ENCODE results near the gene LCN15.
A peak's percentile ranks its signal among the peaks of the same experiment; 100 is the strongest.
"Not testable (repeated sequence)": the region's sequence is repeated elsewhere in the genome, so short reads cannot be mapped to it uniquely, and the experiment has no call there.

LCN15 gene

GRCh38 chr9:136793086-136793946, 29.0 kb upstream of the LCN15 start:
- no peak for DNase-seq

DNA sequence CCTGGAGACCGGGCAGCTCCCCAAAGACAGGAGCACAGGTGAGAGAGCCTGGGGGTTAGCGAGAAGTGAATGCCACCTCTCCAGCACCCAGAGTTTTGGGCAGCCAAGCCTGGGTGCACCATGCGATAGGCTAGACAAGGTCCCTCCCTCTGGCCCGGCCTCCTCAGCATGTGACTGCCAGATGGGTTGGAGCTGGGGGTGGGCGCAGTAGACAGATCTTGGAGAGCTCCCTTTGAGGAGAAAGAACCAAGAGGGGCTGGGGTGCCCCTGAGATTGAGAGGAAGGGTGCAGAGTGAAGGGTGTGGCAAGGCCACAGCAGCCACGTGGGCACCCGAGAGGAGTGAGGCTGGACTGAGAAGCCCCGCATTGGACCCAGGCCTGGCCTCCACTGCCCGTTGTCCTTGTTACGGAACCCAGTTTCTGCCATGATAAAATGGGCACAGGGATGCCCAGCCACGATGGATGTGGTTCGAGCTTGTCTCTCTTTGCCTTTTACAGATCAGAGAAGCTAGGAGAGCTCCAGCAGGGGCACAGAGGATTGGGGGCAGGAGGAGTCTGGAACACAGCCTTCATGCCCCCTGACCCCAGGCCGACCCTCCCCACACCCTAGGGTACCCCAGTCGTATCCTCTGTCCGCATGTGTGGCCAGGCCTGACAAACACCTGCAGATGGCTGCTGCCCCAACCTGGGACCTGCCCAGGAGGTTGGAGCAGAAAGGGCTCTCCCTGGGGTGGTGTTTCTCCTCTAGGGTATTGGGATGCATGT, 28.2 kb upstream of the LCN15 start:
- no peak for DNase-seq

DNA sequence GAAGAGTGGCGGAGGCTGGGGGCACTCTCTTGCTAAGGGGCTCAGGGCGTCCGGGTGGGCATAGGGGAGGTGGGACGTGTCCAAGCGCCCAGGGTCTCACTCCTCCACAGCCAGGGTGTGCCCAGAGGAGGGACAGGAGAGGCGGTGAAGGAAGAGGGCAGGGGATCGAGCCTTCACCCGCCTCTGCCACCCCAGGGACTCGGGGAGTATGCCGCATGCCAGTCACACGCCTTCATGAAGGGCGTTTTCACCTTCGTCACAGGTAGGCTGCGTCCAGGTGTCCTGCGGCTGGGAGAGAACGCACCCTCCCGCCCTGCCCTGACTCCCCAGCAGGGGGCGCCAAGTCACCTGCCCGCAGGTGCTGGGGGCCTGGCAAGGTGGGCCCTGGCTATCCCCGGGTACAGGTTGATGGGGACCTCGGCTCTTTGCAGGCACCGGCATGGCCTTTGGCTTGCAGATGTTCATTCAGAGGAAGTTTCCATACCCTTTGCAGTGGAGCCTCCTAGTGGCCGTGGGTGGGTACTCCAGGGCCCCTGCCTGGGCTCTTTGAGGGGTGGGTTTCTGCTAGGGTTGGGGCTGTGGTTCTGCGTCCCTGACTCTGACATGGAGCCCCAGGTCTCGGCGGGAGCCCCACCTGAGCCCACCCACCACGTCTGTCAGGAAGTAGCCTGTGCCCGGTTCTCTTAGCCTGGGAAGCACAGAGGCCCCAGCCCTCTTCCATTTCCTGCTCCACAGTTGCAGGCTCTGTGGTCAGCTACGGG, 27.4 kb upstream of the LCN15 start:
- peak; percentile 37 for DNase-seq

DNA sequence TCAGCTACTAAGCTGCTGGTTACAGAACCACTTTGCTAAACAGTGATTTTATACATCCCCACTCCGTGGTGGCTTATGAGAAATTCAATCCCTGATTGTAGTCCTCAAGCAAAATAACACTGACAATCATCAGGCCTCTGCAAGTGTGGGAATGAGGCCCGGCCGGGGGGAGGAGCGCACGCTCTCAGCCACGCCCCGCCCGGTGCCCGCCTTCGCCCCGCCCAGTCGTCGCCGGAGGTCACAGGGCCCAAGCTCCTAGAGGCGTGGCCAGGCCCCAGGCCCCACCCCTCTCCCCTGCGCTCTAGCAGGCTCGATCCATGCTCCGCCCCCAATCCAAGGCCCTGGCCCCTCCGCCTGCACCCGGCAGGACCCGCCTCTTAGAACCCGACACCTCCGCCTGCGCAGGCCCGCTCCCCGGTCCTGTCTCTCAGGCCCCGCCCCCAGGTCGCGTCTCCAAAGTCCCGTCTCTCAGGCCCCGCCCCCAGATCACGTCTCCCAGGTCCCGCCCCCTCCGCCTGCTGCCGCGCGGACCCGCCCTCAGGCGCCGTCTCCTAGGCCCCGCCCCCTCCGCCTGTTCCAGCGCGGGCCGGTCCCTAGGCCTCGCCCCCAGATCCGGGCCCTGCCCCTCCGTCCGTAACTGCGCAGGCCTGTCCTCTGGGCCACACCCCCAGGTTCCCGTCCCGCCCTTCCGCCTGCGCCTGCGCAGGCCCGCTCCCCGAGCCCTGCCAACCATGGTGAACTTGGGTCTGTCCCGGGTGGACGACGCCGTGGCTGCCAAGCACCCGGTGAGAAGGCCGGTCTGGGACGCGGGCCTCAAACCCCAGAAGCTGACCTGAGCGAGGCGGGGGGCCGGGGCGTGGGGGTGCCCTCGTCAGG, 26.6 kb upstream of the LCN15 start, which contains the start of gene TMEM141:
Gene TMEM141, plus strand, starts transcription at position 705 of the 876 bp plus-strand sequence. Its CDS starts 27 bp downstream, at position 732.
- DNase-seq, result peak; percentile 100

DNA sequence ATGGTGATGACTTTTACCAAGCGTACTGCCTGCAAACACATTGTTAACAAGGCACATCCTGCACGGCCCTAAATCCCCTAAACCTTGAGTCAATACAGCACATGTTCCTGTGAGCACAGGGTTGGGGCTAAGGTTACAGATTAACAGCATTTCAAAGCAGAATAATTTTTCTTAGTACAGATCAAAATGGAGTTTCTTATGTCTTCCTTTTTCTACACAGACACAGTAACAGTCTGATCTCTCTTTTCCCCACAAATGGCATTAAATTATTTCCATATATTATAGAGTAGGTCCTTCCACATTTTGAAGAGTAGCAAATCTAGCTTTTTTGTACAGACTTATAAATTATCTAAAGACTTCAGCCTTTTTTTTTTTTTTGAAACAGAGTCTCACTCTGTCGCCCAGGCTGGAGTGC, 25.2 kb upstream of the LCN15 start:
- DNase-seq, result no peak

DNA sequence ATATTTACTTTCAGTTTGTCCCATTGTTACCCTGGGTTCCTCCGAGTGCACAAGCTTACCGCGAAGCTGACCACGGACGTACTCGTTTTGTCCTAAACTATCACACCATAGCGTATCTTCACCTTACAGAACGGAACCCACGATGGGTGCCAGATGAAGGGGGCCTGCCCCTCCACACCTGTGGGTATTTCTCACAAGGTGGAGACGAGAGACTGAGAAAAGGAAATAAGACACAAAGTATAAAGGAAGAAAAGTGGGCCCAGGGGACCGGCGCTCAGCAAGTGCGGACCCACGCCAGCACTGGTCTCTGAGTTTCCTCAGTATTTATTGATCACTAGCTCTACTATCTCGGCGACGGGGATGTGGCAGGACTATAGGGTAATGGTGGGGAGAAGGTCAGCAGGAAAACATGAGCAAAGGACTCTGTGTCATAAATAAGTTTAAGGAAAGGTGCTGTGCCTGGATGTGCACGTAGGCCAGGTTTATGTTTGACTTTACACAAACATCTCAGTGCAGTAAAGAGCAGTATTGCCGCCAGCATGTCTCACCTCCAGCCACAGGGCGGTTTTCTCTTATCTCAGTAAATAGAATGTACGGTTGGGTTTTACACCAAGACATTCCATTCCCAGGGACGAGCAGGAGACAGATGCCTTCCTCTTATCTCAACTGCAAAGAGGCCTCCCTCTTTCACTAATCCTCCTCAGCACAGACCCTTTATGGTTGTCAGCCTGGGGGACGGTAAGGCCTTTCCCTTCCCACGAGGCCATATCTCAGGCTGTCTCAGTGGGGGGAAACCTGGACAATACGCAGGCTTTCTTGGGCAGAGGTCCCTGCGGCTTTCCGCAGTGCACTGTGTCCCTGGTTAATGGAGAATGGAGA, 24.6 kb upstream of the LCN15 start:
- DNase-seq, result not testable (repeated sequence)

- DNase-seq, result peak; percentile 61
Measured at GRCh38 chr9:136787690-136788400, 23.5 kb upstream of the LCN15 start.

DNA sequence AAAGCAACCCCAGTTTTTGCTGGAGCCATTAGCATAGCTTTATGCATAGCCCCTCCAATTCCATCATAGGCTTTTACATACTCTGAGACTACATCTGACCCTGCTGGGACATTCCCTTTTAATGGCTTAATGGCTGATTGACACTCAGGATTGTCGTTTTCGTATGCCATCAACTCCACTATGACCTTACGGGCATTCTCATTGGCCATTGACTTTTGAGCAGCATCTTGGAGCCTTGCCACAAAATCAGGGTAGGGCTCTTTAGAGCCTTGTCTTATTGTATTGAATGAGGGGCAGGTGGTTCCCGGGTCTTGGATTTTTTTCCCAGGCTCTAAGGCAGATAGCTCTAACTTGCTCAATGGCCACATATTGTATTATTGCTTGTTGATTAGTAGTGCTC, 22.7 kb upstream of the LCN15 start:
- not testable (repeated sequence) for DNase-seq

DNA sequence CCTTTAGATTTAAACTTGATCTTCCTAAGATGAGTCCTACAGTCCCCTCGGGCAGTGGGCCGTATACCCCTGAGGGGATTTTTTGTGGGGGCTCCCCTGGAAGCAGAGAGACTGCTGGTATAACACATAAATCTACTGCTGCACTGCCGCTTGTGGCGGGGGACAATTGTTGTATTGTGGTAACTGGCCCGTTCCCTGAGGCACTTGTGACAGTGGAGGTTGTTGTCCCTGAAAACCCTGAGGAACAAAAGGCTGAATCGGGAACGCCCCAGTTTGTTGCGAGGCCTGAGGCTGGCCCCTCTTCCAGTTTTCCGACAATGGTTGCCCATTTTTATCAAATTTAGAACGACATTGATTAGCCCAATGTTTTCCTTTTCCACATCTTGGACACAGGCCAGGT, 22.1 kb upstream of the LCN15 start:
- no peak for DNase-seq

DNA sequence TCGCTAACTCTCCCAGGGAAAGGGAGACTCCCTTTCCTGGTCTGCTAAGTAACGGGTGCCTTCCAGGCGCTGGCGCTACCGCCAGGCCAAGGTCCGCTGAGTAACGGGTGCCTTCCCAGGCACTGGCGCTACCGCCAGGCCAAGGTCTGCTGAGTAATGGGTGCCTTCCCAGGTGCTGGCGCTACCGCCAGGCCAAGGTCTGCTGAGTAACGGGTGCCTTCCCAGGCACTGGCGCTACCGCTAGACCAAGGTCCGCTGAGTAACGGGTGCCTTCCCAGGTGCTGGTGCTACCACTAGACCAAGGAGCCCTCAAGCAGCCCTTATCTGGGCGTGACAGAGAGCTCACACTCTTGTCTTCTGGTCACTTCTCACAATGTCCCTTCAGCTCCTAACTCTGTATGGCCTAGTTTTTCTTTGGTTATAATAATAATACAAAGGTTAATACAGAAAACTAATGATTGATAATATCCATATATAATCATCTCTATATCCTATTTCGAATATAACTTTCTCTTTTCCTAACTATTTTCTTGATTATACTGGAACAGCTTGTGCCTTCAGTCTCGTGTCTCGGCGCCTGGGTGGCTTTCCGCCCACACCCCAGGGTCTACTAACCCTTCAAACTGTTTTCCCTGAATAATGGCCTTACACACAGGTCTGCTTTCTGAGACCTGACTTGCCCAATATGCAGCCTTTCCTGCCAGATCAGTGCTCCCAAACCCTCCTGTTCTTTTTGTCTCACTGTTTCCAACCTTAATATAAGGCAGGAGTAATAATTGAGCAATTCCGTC, 21.4 kb upstream of the LCN15 start:
- DNase-seq, result not testable (repeated sequence)

- no peak for DNase-seq
Measured at GRCh38 chr9:136784997-136785361, 20.7 kb upstream of the LCN15 start.

DNA sequence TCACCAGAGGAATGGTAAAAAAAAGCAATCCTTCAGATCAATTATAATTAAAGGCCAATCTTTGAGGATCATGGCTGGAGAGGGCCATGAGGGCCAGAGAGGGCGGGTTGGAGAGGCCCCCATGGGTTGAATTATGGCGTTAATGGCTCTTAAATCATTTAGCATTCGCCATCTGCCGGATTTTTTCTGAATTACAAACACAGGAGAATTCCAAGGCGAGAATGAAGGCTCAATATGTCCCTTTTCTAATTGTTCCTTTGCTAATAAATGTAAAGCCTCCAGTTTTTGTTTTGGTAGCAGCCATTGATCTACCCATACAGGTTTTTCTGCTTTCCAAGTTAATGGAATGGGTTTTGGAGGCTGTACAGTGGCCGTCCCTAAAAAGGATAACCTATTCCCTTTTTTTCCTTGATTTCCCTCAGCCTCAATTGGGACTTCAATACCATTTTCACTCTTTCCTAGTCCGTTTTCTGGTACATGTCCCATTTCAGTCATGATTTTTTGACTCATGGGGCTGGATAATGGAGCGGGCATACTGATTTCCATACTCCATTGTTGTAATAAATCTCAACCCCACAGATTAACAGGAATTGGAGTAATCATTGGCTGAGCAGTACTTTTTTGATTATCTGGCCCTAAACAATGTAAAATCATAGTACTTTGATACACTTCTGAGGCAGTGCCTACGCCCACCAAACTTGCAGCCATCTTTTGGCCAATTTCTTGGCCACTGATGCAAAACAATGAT, 20.1 kb upstream of the LCN15 start:
- DNase-seq, result no peak

- DNase-seq, result no peak
Measured at GRCh38 chr9:136782452-136782851, 18.1 kb upstream of the LCN15 start.

- no peak for DNase-seq
Measured at GRCh38 chr9:136779808-136780207, 15.5 kb upstream of the LCN15 start.

- DNase-seq, result no peak
Measured at GRCh38 chr9:136777359-136777758, 13.0 kb upstream of the LCN15 start.

GRCh38 chr9:136776947-136777346, 12.6 kb upstream of the LCN15 start:
- DNase-seq, result no peak

DNA sequence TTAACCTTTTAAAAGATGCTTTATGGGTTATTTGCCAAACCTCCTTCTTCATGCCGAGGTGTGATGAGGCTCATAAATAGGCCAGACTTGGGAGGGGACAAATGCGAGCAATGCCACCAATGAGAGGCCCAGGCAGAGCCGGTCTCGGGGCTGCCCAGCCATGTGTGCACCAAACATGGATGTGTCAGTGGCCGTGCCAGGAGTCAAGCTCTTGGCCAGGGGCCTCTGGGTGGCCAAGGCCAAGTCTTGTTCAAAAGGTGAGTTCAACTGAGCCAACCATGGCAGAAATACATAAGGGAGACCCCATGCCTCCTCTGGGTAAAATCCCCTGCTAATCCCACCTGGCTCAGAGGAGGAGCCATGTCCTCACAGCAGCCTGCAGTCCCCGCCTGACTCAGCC, 10.9 kb upstream of the LCN15 start:
- DNase-seq, result no peak

DNA sequence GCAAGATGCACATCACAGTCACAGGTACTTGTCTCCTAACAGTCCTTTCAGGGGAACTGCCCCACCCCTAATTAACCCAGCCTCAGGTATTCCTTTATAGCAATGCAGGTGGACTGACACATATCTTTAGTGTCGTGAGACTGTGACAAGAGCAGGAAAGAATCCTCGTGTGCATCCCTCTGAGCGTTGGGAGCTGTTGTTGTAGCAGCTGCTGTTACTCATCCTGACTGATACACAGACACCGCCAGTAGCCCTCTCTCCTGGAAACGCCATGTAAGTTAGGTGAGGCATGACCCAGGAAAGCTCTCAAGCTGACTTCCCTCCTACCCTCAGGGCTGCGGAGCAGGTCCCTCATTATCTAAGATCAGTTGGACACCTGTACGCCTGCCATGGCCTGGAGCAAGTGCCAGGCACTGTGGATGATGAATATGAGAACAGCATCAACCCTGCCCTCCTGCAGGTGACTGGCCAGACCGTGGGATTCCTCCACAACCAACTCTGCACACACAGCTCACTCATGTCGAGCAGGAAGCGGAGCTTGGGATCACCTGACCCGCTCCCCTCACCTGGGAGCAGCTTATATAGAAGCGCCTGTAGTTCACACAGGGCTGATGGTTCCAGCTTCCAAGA, 10.2 kb upstream of the LCN15 start:
- no peak for DNase-seq
